Stimulated activated naive CD8-positive, alpha-beta T cell treated with anti-CD3 and anti-CD28 coated beads, Interleukin-15, Interleukin-2, amounts not matched to agents 100 U/mL and 50 U/mL, for 24 hours (primary cell): ENCODE results near the gene KRT80.
"Not testable (repeated sequence)": the region's sequence is repeated elsewhere in the genome, so short reads cannot be mapped to it uniquely, and the experiment has no call there.

Source experiments
- ATAC-seq: fragments of 150-1000 bp; cut with Tn5 transposase; one replicate; pipeline ENCODE4 v1.10.0; 2021
- DNase-seq: peaks from one replicate; pipeline ENCODE4 v3.0.0; 2021

The KRT80 gene

GRCh38 chr12:52191841-52192791 is at the start of gene KRT80:
KRT80 (minus strand) TSS chr12:52192014; CDS start chr12:52191902, 112 bp downstream.
- DNase-seq, result peak; percentile 41
- peak; percentile 69 for ATAC-seq

GRCh38 chr12:52241205-52241842 is 49.5 kb upstream of the KRT80 start:
- DNase-seq, result no peak
- no peak for ATAC-seq

- not testable (repeated sequence) for DNase-seq, ATAC-seq
Observed at GRCh38 chr12:52240247-52240646, 48.4 kb upstream of the KRT80 start.

- no peak for ATAC-seq
Observed at GRCh38 chr12:52239767-52240166, 48.0 kb upstream of the KRT80 start.

GRCh38 chr12:52238916-52239646 is 47.3 kb upstream of the KRT80 start:
- DNase-seq, result no peak

More at GRCh38 chr12:52239767-52240166, 48.0 kb upstream of the KRT80 start:
- no peak for DNase-seq

GRCh38 chr12:52238207-52238840 is 46.5 kb upstream of the KRT80 start:
- ATAC-seq (no peak), DNase-seq (no peak)

More at GRCh38 chr12:52238916-52239646, 47.3 kb upstream of the KRT80 start:
- ATAC-seq, result no peak

GRCh38 chr12:52236386-52237050 is 44.7 kb upstream of the KRT80 start:
- ATAC-seq (no peak), DNase-seq (no peak)

- ATAC-seq, result no peak
Observed at GRCh38 chr12:52235822-52236361, 44.1 kb upstream of the KRT80 start.

GRCh38 chr12:52235001-52235764 is 43.4 kb upstream of the KRT80 start:
- no peak for DNase-seq
- no peak for ATAC-seq

More at GRCh38 chr12:52235822-52236361, 44.1 kb upstream of the KRT80 start:
- no peak for DNase-seq

- no peak for ATAC-seq
Observed at GRCh38 chr12:52234223-52234810, 42.5 kb upstream of the KRT80 start.

GRCh38 chr12:52233462-52234207 is 41.8 kb upstream of the KRT80 start:
- no peak for DNase-seq
- no peak for ATAC-seq

More at GRCh38 chr12:52234223-52234810, 42.5 kb upstream of the KRT80 start:
- no peak for DNase-seq

GRCh38 chr12:52232674-52233461 is 41.1 kb upstream of the KRT80 start, which contains the start of gene KRT7:
KRT7 (plus strand) TSS chr12:52233243; CDS start chr12:52233297, 54 bp downstream.
- DNase-seq (no peak), ATAC-seq (no peak)

- no peak for ATAC-seq
Observed at GRCh38 chr12:52232203-52232673, 40.4 kb upstream of the KRT80 start.

GRCh38 chr12:52231305-52232202 is 39.7 kb upstream of the KRT80 start:
- DNase-seq, result no peak
- no peak for ATAC-seq

More at GRCh38 chr12:52232203-52232673, 40.4 kb upstream of the KRT80 start:
- DNase-seq, result no peak

- ATAC-seq (no peak), DNase-seq (no peak)
Observed at GRCh38 chr12:52230364-52231281, 38.8 kb upstream of the KRT80 start.
